ENCODE measurements around the gene HACD1.

GRCh38 chr10:17548770-17549169 is 68.4 kb downstream of the HACD1 start:
- TF ChIP-seq CTCF (conservative IDR thresholded peaks at IDR 0.05; ENCODE audit: low read depth, low read length) (no peak), RAD21 (IDR thresholded peaks at IDR 0.05; ENCODE audit: low read length) (no peak), POLR2A (IDR thresholded peaks at IDR 0.05; ENCODE audit: low read depth, low read length) (no peak), SMC3 (IDR thresholded peaks at IDR 0.05; ENCODE audit: low read depth, low read length) (no peak), NFE2L2 (IDR thresholded peaks at IDR 0.05; ENCODE audit: low read depth, low read length) (no peak), RCOR1 (IDR thresholded peaks at IDR 0.05; ENCODE audit: insufficient replicate concordance, low read length) (no peak)

Measured in IMR-90 (cell line).